Activated CD8-positive, alpha-beta memory T cell treated with anti-CD3 and anti-CD28 coated beads for 4 hours (primary cell): Measurements from ENCODE around the gene KCNC4.

ENCODE experiments used
- DNase-seq, 2 donors: peaks; one replicate each; pipeline ENCODE4 v3.0.0-alpha.2; 2020; ENCODE audit warnings: low read depth in 2 of 2

The KCNC4 gene

GRCh38 chr1:110253213-110253612 is 43.1 kb downstream of the KCNC4 start:
- no peak for DNase-seq

- no peak for DNase-seq
Measured at GRCh38 chr1:110254604-110255391, 44.7 kb downstream of the KCNC4 start.

- DNase-seq: no peak
Measured at GRCh38 chr1:110255392-110255787, 45.3 kb downstream of the KCNC4 start.

DNA sequence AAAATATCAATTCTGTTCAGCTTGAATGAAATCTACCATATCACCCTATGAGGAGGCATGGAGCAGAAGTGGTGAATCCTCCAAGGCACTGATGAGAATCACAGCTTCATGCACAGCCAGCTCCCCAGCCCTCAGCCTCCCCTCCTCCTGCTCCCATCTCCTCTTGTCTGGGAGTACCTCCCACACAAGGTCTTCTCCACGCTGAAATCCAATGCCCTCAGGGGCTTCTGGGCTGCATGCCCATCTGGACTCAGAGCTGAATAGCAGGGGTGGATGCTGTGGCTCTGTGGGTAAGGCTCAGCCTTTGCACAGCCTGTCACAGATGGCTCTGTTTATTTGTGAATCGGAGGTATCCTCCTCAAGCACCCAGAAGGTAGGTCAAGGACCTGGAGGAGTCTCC is 48.6 kb downstream of the KCNC4 start:
- no peak for DNase-seq

- DNase-seq: no peak
Measured at GRCh38 chr1:110259770-110260169, 49.7 kb downstream of the KCNC4 start.
